ENCODE data around the gene HERC2. TPM values are rescaled to one million over a fixed set of nuclear protein-coding genes. Genes with fewer than 3 reads are reported as not detected.

Gene HERC2
- total and polyA plus RNA-seq, 4 experiments from 2014 or later: 3.4 to 55.1 (median 28.9) TPM

GRCh38 chr15:28262438-28262837 lies 59.5 kb downstream of the HERC2 start:
- ChIA-PET CTCF (ENCODE audit: partially characterized antibody) (no interaction called here), POLR2A (ENCODE audit: partially characterized antibody) (no interaction called here)
- peak overlapping the region in 2 of 7 donors; percentile 25 to 76 for H3K27ac Mint-ChIP-seq
- intact Hi-C loops (cut with micrococcal nuclease): no loop called here
- no peaks in the 10 kb centered on the region for H3K27me3 Mint-ChIP-seq
- H3K27ac ChIP-seq (ENCODE audit: low read depth, low read length): no peak overlapping the region
- no peak overlapping the region for H3K4me3 ChIP-seq (ENCODE audit: low read length in 2 of 2)
- no peaks in the 10 kb centered on the region for H3K4me1 ChIP-seq (ENCODE audit: insufficient read depth, low read length)
- H3K36me3 Mint-ChIP-seq: peaks cover 58 to 59% of the 10 kb centered on the region in 2 donors
- peaks cover 19% of the 10 kb centered on the region for H3K36me3 ChIP-seq (ENCODE audit: insufficient read depth, low read length)
- no peak overlapping the region for H3K4me3 Mint-ChIP-seq
- peaks cover 11 to 13% (median 12%) of the 10 kb centered on the region in 4 donors for H3K4me1 Mint-ChIP-seq
- H3K9me3 ChIP-seq (ENCODE audit: control insufficient read depth in 1 of 2, low read length in 2 of 2): no peaks in the 10 kb centered on the region
- DNase-seq: no peak
- no peaks in the 10 kb centered on the region for H3K9me3 Mint-ChIP-seq
- no peaks in the 10 kb centered on the region for H3K27me3 ChIP-seq (ENCODE audit: insufficient read depth, low read length)

GRCh38 chr15:28260722-28261121 lies 61.3 kb downstream of the HERC2 start:
- peak overlapping the region in 4 of 7 donors; percentile 17 to 68 (median 58) for H3K27ac Mint-ChIP-seq
- no peaks in the 10 kb centered on the region for H3K9me3 Mint-ChIP-seq
- Histone ChIP-seq H3K9me3 (ENCODE audit: control insufficient read depth in 1 of 2, low read length in 2 of 2) (no peaks in the 10 kb centered on the region), H3K36me3 (ENCODE audit: insufficient read depth, low read length) (peaks cover 16% of the 10 kb centered on the region), H3K27ac (ENCODE audit: low read depth, low read length) (no peak overlapping the region), H3K4me1 (ENCODE audit: insufficient read depth, low read length) (no peaks in the 10 kb centered on the region), H3K4me3 (ENCODE audit: low read length in 2 of 2) (no peak overlapping the region), H3K27me3 (ENCODE audit: insufficient read depth, low read length) (no peaks in the 10 kb centered on the region)
- POLR2A ChIA-PET (ENCODE audit: partially characterized antibody): no interaction called here
- H3K27me3 Mint-ChIP-seq: no peaks in the 10 kb centered on the region
- H3K4me3 Mint-ChIP-seq: no peak overlapping the region
- peaks cover 11 to 13% (median 12%) of the 10 kb centered on the region in 4 donors for H3K4me1 Mint-ChIP-seq
- peaks cover 61% of the 10 kb centered on the region in 2 donors for H3K36me3 Mint-ChIP-seq
- intact Hi-C loops (cut with micrococcal nuclease): no loop called here
- CTCF ChIA-PET (ENCODE audit: partially characterized antibody): interaction anchor here (1.1 kb wide), 1 partner anchor 137 kb away, joined by 3 read pairs; no protein-coding TSS in a partner anchor
- no peak for DNase-seq

GRCh38 chr15:28260317-28260716 lies 61.7 kb downstream of the HERC2 start:
- peak overlapping the region in 1 of 7 donors; percentile 2 for H3K27ac Mint-ChIP-seq
- CTCF ChIA-PET (ENCODE audit: partially characterized antibody): interaction anchor here (1.1 kb wide), 1 partner anchor 137 kb away, joined by 3 read pairs; no protein-coding TSS in a partner anchor
- H3K9me3 ChIP-seq (ENCODE audit: control insufficient read depth in 1 of 2, low read length in 2 of 2): no peaks in the 10 kb centered on the region
- no peaks in the 10 kb centered on the region for H3K4me1 ChIP-seq (ENCODE audit: insufficient read depth, low read length)
- DNase-seq: no peak
- intact Hi-C loops (cut with micrococcal nuclease): no loop called here
- POLR2A ChIA-PET (ENCODE audit: partially characterized antibody): no interaction called here
- H3K4me3 Mint-ChIP-seq: no peak overlapping the region
- H3K27ac ChIP-seq (ENCODE audit: low read depth, low read length): no peak overlapping the region
- H3K9me3 Mint-ChIP-seq: no peaks in the 10 kb centered on the region
- H3K27me3 Mint-ChIP-seq: no peaks in the 10 kb centered on the region
- H3K36me3 Mint-ChIP-seq: peaks cover 62 to 63% of the 10 kb centered on the region in 2 donors
- H3K36me3 ChIP-seq (ENCODE audit: insufficient read depth, low read length): peaks cover 12% of the 10 kb centered on the region
- no peak overlapping the region for H3K4me3 ChIP-seq (ENCODE audit: low read length in 2 of 2)
- peaks cover 11 to 13% (median 12%) of the 10 kb centered on the region in 4 donors for H3K4me1 Mint-ChIP-seq
- H3K27me3 ChIP-seq (ENCODE audit: insufficient read depth, low read length): no peaks in the 10 kb centered on the region

GRCh38 chr15:28255965-28256364 lies 66.0 kb downstream of the HERC2 start:
- no peaks in the 10 kb centered on the region for H3K9me3 ChIP-seq (ENCODE audit: control insufficient read depth in 1 of 2, low read length in 2 of 2)
- CTCF ChIA-PET (ENCODE audit: partially characterized antibody): no interaction called here
- H3K27me3 ChIP-seq (ENCODE audit: insufficient read depth, low read length): no peaks in the 10 kb centered on the region
- no peak overlapping the region for H3K27ac Mint-ChIP-seq
- peaks cover 2 to 7% (median 5%) of the 10 kb centered on the region in 4 donors for H3K4me1 Mint-ChIP-seq
- intact Hi-C loops (cut with micrococcal nuclease): no loop called here
- H3K36me3 ChIP-seq (ENCODE audit: insufficient read depth, low read length): peaks cover 20% of the 10 kb centered on the region
- no peaks in the 10 kb centered on the region for H3K9me3 Mint-ChIP-seq
- no peak for DNase-seq
- H3K27me3 Mint-ChIP-seq: no peaks in the 10 kb centered on the region
- H3K4me1 ChIP-seq (ENCODE audit: insufficient read depth, low read length): no peaks in the 10 kb centered on the region
- POLR2A ChIA-PET (ENCODE audit: partially characterized antibody): no interaction called here
- no peak overlapping the region for H3K4me3 ChIP-seq (ENCODE audit: low read length in 2 of 2)
- H3K36me3 Mint-ChIP-seq: peaks cover 52 to 56% of the 10 kb centered on the region in 2 donors
- no peak overlapping the region for H3K4me3 Mint-ChIP-seq
- no peak overlapping the region for H3K27ac ChIP-seq (ENCODE audit: low read depth, low read length)

- no peak for DNase-seq
- peaks cover 0 to 4% (median 0%) of the 10 kb centered on the region in 8 donors for H3K9me3 Mint-ChIP-seq
- H3K4me1 Mint-ChIP-seq: peaks cover 0 to 1% (median 0%) of the 10 kb centered on the region in 4 donors
- Histone ChIP-seq H3K4me1 (ENCODE audit: insufficient read depth, low read length) (no peaks in the 10 kb centered on the region), H3K27ac (ENCODE audit: low read depth, low read length) (no peak overlapping the region), H3K9me3 (ENCODE audit: control insufficient read depth in 1 of 2, low read length in 2 of 2) (no peaks in the 10 kb centered on the region), H3K36me3 (ENCODE audit: insufficient read depth, low read length) (peaks cover 20% of the 10 kb centered on the region), H3K27me3 (ENCODE audit: insufficient read depth, low read length) (no peaks in the 10 kb centered on the region), H3K4me3 (ENCODE audit: low read length in 2 of 2) (no peak overlapping the region)
- H3K27ac Mint-ChIP-seq: peak overlapping the region in 1 of 7 donors; percentile 19
- H3K27me3 Mint-ChIP-seq: no peaks in the 10 kb centered on the region
- intact Hi-C loops (cut with micrococcal nuclease): no loop called here
- POLR2A ChIA-PET (ENCODE audit: partially characterized antibody): no interaction called here
- peaks cover 58 to 61% of the 10 kb centered on the region in 2 donors for H3K36me3 Mint-ChIP-seq
- CTCF ChIA-PET (ENCODE audit: partially characterized antibody): no interaction called here
- H3K4me3 Mint-ChIP-seq: no peak overlapping the region
These were observed 69.1 kb downstream of the HERC2 start for GRCh38 chr15:28252831-28253230.

- H3K27ac Mint-ChIP-seq: peak overlapping the region in 2 of 7 donors; percentile 57 to 84
These were observed 75.4 kb downstream of the HERC2 start for GRCh38 chr15:28246605-28247004.

GRCh38 chr15:28243901-28244300 lies 78.1 kb downstream of the HERC2 start:
- CTCF ChIA-PET (ENCODE audit: partially characterized antibody): no interaction called here
- H3K4me3 Mint-ChIP-seq: no peak overlapping the region
- DNase-seq: no peak
- no peaks in the 10 kb centered on the region for H3K27me3 Mint-ChIP-seq
- H3K4me3 ChIP-seq (ENCODE audit: low read length in 2 of 2): no peak overlapping the region
- H3K4me1 ChIP-seq (ENCODE audit: insufficient read depth, low read length): no peaks in the 10 kb centered on the region
- no peak overlapping the region for H3K27ac ChIP-seq (ENCODE audit: low read depth, low read length)
- H3K27ac Mint-ChIP-seq: no peak overlapping the region
- POLR2A ChIA-PET (ENCODE audit: partially characterized antibody): no interaction called here
- no peaks in the 10 kb centered on the region for H3K9me3 ChIP-seq (ENCODE audit: control insufficient read depth in 1 of 2, low read length in 2 of 2)
- intact Hi-C loops (cut with micrococcal nuclease): no loop called here
- H3K36me3 Mint-ChIP-seq: peaks cover 67 to 71% of the 10 kb centered on the region in 2 donors
- no peaks in the 10 kb centered on the region for H3K27me3 ChIP-seq (ENCODE audit: insufficient read depth, low read length)
- peaks cover 0 to 10% (median 5%) of the 10 kb centered on the region in 8 donors for H3K9me3 Mint-ChIP-seq
- H3K4me1 Mint-ChIP-seq: no peaks in the 10 kb centered on the region
- peaks cover 13% of the 10 kb centered on the region for H3K36me3 ChIP-seq (ENCODE audit: insufficient read depth, low read length)

More at GRCh38 chr15:28246605-28247004, 75.4 kb downstream of the HERC2 start:
- H3K9me3 Mint-ChIP-seq: peaks cover 0 to 10% (median 5%) of the 10 kb centered on the region in 8 donors
- no peaks in the 10 kb centered on the region for H3K9me3 ChIP-seq (ENCODE audit: control insufficient read depth in 1 of 2, low read length in 2 of 2)
- POLR2A ChIA-PET (ENCODE audit: partially characterized antibody): no interaction called here
- peaks cover 65 to 66% of the 10 kb centered on the region in 2 donors for H3K36me3 Mint-ChIP-seq
- H3K4me1 Mint-ChIP-seq: peaks cover 0 to 1% (median 0%) of the 10 kb centered on the region in 4 donors
- intact Hi-C loops (cut with micrococcal nuclease): no loop called here
- peaks cover 13% of the 10 kb centered on the region for H3K36me3 ChIP-seq (ENCODE audit: insufficient read depth, low read length)
- H3K27ac ChIP-seq (ENCODE audit: low read depth, low read length): no peak overlapping the region
- H3K4me3 ChIP-seq (ENCODE audit: low read length in 2 of 2): no peak overlapping the region
- H3K4me3 Mint-ChIP-seq: no peak overlapping the region
- H3K27me3 Mint-ChIP-seq: no peaks in the 10 kb centered on the region
- no peaks in the 10 kb centered on the region for H3K4me1 ChIP-seq (ENCODE audit: insufficient read depth, low read length)
- DNase-seq: no peak
- CTCF ChIA-PET (ENCODE audit: partially characterized antibody): no interaction called here
- H3K27me3 ChIP-seq (ENCODE audit: insufficient read depth, low read length): no peaks in the 10 kb centered on the region
